Inflammatory macrophage treated with lipopolysaccharide for 1 hour (primary cell): ENCODE results near the gene LBR.
A peak's percentile ranks its signal among the peaks of the same experiment; 100 is the strongest.
"Not testable (repeated sequence)": the region's sequence is repeated elsewhere in the genome, so short reads cannot be mapped to it uniquely, and the experiment has no call there.

Experiments used
- DNase-seq, 2 donors: peaks; one replicate each; pipeline ENCODE4 v3.0.0-alpha.2; 2020 to 2022

Gene LBR

DNA sequence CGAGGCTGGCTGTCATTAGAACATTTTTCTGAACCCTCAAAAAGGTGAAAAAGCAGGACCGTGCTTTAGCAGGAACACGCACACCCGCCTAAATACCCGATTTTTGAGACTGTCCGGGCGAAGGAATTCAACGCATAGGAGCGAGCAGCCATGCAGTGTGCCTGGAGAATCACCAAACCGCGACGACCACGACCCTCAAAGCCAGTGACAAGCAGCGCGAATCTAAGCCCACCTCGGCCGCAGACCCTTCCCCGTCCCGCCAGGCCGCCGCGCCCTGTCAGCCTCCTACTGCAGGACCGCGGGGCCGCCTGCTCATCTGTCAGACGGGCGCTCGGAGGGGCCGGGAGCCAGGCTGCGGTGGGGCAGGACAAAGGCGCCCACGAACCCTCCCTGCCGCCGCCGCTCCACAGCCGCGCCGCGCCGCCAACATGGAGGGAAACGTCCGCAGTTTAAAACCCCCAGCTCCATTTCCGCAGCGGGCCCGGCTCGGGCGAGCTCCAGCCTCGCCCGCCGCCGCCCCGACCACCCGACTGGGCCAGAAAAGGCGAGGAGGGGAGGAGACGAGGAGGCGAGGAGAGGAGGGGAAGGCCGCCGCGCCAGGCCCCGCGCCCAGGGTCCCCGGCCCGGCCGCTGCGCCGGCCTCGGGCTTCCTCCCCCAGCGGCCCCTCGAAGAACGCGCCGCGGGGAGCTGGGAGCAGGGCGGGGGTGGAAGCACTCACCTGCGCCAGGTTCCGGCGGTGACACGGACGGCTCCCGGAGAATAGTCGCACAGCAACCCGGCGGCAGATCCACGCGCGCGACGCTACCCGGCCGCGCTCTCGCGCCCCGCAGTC is at the start of gene LBR:
Gene LBR, minus strand, starts transcription at position 804 of the 833 bp plus-strand sequence. CDS start 3,963 bp downstream, outside the sequence.
- no peak for DNase-seq

DNA sequence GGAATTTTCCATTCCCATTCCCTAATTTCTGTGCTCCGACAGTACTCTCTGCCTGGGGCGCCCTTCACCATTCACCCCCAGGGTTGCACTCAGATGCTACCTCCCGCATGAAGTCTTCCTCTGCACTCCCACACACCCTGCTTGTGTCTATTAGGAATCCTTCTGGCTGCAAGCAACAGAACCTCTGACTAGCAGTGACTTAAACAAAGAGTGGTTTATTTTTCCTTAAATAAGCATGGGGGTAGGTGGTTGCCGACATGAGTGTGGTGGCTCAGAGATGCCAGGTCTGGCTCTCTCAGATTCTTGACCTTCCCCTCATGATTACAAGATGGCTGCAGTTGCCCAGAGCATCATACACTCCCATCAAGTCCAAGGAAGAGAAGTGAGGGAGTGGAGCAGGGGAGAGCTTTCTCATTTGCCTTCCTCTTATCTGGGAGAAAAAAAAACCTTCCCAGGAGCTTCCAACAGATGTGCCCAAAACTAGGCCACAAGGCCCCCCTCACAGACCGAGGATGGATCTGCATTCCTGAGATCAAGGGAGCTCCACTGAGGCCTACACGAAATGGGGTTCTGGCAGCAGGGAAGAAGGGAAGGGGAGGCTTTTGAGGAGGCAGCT is 49.6 kb upstream of the LBR start:
- no peak for DNase-seq

DNA sequence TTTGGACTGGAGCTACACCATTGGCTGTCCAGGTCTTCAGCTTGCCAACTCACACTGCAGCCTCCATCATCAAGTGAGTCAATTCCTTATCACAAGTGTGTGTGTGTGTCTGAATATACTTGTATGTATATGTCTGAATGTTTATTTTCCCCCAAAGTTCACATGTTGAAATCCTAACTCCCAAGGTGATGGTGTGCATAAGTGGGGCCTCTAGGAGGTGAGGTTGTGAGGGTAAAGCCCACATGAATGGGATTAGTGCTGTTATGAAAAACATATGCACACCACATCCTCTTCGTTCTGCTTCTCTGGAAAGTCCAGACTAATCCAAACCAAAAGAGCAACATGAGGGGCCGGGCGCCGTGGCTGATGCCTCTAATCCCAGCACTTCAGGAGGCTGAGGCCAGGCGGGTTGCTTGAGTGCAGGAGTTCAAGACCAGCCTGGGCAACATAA is 48.7 kb upstream of the LBR start:
- DNase-seq: no peak

DNA sequence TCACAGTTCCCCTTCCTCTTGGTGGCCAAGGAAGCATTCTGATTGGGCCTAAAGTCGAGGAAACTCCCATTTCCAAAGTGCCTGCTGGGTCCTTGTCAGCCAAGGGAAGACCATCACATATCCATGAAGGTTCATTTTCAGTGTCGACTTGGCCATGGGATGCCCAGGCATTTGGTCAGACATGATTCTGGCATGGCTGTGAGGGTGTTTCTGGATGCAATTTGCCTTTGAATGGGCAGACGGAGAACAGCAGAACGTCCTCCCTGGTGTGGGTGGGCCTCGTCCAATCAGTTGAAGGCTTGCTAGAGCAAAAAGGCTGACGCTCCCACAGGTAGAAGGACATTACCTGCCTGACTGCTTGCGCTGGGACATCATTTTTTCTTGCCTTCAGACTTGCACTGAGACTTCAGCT is 48.3 kb upstream of the LBR start:
- DNase-seq: no peak

DNA sequence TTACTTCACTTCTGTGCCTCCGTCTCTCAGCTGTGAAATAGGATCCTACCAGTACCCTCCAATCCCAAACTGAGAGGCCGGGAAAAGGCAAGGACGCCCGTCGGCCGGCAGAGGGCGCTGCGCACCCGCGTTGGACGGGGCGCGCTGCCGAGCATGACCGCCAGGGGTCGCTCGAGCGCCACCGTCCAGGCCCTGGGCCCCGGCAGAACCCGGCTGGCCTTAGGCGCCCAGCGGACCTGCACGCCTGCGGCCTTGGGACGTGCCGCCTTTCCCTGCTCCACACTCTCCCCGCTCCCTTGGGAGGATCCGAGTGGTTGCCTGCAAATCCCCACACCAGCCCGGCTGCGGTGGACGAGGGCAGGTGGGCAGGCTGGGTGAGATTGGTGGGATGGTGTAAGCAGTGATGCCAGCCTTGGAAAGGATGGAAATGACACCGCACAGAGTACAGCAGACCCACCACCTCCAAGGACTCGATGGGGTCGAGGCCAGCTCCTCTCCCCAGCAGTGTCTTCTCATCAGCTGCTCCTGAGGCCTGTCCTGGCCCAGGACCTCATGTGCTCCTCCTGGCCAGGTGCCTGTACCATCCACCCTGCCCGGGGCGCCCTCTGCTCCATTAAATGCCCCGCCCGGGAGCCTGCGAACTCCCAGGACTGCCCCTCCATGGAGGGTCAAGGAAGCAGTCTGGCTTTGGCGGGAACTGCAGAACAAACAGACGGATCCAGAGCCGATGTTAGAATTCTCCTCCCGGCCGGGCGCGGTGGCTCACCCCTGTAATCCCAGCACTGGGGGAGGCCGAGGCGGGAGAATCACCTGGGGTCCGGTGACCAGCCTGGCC is 47.4 kb upstream of the LBR start:
- peak; percentile 29 to 78 for DNase-seq

DNA sequence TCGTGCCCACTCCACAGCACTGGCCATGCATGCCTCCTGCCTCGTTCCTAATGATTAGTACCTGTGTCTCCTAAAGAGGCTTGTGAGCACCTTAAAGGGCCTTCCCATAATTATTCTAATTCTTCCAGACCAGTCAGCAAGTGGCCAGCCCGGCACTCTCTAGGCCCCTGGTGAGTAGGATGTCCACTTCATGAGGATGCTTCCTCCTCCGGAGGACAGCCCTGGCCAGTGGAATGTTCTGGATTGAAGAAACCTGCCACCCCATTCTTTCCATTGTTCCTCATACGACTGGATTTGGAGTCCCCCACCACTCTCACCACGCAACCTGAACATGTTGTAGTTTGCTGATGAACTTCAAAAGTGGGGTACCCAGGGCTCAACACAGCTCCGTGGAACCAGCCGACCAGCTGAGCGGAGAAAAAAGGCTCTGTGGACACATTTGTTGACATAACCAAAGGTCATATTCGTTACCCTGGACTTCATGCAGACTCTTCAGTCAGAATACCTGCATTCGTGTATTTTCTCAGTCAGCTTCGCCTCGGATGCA is 46.7 kb upstream of the LBR start:
- no peak for DNase-seq

DNA sequence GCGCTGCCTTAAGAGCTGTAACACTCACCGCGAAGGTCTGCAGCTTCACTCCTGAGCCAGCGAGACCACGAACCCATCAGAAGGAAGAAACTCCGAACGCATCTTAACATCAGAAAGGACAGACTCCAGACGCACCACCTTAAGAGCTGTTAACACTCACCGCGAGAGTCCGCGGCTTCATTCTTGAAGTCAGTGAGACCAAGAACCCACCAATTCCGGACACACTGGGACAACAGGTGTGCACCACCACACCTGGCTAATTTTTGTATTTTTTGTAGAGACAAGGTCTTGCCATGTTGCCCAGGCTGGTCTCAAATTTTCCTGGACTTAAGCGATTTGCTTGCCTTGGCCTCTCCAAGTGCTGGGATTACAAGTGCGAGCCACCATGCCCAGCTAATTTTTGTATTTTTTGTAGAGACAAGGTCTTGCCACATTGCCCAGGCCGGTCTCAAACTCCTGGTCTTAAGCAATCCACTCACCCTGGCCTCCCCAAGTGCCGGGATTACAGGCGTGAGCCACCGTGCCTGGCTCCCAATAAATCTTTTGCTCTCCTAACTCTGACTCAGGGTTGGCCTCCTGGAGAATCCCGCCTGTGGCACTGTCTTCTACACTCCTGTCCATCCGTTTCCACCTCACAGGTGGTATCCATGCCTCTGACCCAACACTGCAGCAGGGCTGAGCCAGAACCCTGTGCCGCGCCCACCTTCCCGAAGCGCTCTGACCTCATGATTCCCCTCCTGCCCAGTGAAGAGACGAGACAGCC is 46.0 kb upstream of the LBR start:
- DNase-seq: not testable (repeated sequence)

DNA sequence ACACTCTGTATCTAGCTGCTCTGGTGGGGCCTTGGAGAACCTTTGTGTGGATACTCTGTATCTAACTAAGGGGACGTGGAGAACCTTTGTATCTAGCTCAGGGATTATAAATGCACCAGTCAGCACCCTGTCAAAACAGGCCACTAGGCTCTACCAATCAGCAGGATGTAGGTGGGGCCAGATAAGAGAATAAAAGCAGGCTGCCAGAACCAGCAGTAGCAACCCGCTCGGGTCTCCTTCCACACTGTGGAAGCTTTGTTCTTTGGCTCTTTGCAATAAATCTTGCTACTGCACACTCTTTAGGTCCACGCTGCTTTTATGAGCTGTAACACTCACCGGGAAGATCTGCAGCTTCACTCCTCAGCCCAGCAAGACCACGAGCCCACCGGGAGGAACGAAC is 45.4 kb upstream of the LBR start:
- not testable (repeated sequence) for DNase-seq

DNA sequence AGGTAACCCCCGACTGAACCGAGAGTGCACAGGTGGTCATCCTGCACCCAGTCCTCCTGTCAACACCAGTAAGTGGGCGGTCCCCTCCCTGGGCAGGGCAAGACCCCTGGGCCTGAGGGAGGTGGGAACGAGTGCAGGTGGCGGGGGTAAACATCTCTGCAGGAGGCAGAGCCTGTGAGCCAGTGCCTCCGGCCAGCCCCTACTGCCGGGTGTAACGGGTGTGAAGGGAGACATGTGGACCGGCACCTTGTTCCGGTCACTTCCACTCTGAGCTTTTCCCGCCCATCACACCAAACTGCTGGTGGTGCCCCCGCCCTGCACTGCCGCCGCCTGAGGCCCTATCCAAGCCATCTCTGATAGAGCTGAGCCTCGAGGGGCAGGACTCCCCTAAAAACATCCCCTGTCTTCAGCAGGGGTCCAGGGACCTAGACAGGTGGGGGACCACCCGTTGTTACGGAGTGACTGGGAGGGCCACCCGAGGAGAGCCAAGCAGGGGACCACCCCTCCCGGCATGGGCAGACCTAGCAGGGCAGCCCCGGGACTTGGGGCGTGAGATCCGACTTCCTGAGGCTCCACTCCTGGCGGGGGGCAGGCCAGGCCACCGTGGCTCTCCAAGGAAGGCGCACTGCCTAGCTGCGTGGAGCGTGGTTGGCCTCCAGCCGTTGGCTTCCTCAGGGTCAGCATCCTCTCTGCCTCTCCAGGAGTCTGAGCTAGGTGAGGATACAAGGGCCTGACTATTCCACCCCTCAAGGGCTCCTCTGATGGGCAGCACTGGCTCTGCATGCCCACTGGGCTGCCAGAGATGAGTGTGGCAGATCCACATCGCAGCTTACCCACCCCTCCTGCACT is 43.8 kb upstream of the LBR start:
- no peak for DNase-seq

DNA sequence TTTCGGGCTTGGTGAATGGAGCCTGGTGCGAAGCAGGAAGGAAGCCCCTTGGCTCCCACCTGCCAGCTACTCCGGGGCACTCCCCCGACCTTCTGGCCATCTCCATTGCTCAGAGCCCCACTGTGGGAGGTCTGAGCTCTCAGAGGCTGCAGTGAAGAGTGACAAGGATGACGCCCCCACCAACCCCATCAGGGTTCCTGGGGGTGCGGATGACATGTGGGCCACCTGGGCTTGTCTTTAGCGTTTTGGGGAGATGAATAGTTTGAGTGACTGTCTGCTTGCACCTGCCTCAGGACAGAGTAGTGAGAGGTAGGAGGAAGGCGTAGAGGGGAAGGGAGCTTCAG is 43.2 kb upstream of the LBR start:
- no peak for DNase-seq

DNA sequence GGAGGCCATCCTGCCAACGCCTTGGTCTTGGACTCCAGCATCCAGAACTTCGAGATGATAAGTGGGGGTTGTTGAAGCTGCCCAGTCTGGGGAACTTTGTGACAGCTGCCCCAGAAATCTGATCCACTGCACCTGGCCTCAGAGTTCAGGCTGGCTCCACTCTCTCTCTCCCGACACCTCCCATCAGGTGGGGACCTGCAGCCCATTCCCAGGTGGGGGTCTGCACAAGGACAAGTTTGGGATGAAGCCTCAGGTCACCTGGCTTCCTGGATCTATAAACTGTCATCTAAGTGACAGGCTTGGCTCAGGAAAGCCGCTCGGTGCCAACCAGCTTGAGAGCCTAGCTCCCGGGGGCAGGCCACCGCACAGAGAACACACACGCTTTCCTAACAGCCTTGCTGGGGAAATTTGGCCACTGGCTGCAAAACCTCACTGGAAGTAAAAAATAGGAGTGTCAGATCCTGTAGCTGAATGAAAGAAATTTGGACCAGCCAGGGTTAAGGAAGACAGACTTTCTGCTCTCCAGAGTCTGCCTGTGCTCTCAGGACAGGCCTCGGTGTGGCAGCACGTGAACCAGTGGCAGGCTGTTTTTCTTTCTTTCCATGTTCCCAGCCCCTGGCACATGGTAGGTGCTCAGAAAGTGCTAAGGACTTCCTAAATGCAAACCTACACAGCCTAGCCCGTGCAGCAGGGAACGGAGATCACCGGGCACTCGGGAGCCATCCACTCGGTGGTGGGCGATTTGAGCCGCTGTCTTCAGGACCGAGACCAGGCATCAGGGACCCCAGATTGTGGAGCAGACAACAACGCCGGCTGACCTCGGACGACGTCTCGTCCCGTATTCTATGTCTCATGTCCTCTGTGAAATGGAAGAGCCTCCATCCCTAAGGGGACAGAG is 42.6 kb upstream of the LBR start:
- no peak for DNase-seq

DNA sequence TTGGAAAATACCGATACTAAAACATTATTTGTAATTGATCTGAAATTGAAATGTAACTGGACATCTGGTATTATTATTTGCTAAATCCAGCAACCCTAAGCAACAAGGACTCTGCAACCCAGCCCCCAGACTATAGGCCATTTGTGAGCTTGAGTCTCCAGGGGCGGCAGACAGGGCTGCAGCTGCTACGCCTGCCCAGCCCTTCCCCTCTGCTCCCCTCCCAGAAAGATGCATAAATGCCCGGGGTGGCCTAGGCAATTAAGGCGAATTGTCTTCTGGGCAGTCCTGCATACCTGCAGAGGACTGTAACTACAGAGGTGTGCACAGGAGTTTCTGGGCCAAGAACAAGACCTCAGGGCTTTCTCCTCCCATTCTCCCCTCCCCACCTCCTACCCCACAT is 41.2 kb upstream of the LBR start:
- DNase-seq: no peak

DNA sequence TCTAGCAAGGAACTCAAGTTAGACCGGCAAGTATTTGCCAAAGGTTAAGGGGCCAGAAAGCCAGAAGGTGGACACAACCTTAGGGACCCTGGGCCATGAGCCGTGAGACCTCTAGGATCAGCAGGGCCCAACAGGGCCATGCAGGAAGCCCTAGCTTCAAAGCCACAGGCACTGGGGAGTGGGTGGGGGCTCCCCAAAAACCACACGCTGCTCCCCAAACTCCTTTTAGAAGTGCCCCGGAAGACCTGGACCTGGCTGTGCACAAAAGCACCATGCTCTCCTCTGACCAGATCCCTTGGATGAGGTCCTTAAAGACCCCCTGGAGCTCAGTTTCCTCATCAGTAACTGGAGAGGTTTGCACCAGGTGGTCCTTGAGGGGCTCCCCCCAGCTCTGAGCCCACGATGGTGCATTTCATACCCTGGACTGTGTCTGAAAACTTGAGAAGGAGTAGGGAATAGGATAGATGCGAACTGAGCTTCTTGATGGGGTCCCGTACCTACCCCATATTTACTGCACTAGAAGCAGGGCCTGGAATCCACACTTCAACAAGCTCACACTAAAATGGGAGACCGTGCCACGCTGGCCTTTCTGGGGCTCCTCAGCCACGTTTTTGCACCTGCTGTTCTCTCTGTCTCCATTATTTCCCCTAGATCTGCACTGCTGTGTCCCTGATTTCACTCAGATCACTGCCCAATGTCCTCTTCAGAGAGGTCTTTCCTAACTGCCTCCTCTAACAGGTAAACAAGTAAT is 40.6 kb upstream of the LBR start:
- DNase-seq: no peak

DNA sequence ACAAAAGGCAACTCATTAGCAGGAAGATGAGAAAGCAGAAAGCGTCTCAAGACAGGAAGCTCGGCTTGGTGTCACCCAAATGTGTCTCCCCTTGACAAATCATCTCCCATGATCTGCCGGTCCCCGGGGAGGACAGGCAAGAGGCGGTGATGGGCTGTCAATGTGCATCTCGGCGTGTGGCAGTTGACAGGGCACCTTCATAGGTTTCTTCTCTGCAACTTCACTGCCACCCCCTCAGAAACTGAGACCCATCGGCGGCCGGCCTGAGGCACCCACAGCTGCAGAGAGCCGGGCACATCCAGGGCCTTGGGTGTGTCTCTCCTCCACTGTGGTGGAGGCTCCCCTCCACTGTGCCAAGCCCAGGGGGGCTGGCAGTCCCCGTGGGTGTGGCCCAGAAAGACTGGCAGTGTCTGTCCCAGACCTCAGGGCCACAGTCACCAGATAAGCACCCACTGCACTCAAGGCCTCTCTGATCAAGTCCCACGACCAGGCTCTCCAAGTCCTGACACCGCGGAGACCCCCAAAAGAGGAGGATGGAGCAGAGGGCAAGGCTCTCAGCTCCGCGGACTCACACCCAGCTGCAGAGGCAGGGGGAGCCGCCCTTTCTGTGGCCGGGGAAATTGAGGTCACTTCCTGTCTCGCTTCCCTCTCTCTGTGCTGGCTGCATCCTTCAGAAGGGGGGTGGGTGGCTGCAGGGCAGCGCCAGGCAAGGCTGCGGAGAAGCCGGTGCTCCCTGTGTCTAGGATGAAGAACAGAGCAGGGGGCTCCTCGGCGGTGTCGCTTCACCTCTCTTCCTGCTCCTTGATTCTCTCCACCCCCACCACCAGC is 39.6 kb upstream of the LBR start:
- DNase-seq: peak; percentile 83 to 84

DNA sequence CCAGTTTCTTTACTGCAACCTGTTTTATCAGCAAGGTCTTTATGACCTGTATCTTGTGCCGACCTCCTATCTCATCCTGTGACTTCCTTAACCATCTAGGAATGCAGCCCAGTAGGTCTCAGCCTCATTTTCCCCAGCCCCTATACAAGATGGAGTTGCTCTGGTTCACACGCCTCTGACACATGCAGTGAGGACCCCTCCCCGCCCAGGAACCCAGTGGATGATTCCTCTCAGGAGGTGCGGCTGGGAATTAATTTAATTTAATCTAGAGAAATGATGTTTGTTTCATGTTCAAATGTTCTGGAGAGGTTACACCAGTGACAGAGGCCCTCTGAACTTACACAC is 39.0 kb upstream of the LBR start:
- no peak for DNase-seq

DNA sequence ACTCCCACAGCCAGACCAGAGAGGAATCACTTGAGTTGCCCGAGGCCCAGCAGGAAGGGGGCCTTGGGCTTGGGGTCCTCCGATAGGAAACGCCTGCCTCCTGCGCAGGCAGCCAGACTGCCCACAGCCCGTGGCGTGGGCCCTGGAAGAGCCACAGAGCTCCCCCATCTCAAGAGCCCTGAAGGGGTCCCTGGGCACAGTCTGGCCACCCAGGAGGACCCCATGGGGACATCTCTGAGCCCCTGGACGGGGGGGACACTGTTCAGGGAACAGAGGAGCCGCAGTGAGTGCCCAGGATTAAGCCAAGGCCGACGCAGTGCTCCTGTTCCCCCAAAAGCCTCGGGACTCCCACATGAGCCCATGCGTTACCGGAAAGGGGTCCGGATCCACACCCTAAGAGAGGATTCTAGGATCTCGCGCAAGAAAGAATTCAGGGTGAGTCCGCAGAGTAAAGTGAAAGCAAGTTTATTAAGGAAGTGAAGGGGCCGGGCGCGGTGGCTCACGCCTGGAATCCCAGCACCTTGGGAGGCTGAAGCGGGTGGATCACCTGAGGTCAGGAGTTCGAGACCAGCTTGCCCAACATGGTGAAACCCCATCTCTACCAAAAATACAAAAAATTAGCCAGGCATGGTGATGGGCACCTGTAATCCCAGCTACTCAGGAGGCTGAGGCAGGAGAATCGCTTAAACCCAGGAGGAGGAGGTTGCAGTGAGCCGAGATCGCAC is 38.1 kb upstream of the LBR start:
- DNase-seq: no peak

DNA sequence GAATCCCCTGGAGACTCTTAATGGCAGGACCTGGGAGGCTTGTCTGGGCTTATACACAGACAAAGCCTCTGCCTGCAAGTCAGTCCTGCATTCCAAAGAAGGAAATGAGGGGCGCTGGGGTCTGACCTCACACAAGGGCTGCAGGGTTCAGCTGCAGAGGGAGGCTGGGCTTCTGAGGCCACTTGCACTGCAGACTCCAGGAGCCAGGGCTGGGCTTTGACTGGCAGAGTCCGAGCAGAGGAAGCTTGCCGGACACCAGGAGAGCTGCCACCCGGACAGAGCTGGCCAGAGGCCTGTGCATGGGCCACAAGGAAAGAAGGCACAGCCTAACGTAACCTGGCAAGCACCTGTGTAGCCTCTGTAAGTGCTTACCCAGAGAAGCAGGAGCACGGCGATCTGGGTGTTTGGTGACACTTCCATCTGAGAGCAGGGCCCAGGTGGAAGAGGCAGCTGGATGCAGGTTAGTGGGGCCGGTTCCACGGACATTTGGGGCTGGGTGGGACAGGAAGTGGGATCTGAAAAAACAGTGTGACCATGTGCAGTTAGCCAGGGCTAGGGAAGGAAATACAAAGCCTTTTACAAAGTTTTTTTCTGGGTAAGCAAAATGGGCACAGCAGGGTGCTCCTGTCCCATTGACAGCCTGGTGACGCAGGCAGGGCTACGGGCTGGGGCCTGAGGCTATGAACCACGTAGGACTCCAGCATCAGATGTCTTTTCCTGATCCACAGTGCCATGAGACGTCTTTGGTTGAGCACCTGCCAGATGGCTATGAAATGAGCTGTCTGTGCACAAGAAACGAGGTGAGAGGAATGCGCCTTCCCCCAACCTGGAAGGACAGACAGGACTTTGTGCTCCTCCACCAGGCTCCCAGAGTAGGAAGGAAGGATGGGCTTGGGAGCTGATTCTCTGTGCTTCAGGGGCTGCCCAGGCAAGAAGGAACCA is 37.3 kb upstream of the LBR start:
- no peak for DNase-seq
